ENCODE results near the gene CYP2A7. TPM values are rescaled to one million over a fixed set of nuclear protein-coding genes. Genes with fewer than 3 reads are reported as not detected.
"Not testable (repeated sequence)": the region's sequence is repeated elsewhere in the genome, so short reads cannot be mapped to it uniquely, and the experiment has no call there.

The CYP2A7 gene
- total and polyA plus RNA-seq, 9 of the 15 experiments (the other 6 are each of a cell fraction or from before 2014, with no cell fraction given): 0.22 TPM; not detected in 8

GRCh38 chr19:40827386-40828247 is 54.4 kb downstream of the CYP2A7 start (continued):
- TF ChIP-seq RCOR1 (IDR thresholded peaks at IDR 0.05; ENCODE audit: borderline replicate concordance in 1 of 2, low read depth in 2 of 2, low read length in 2 of 2): peak; percentile 15 to 91; a peak in 3 of 4 replicates
- TF ChIP-seq BCOR (IDR thresholded peaks at IDR 0.05): peak; percentile 99
- TF ChIP-seq CHD4 (IDR thresholded peaks at IDR 0.05; ENCODE audit: insufficient read depth, insufficient replicate concordance, low read depth, low read length, poor library complexity, severe bottlenecking): peak; percentile 38
- peak; percentile 91 for TF ChIP-seq SMARCA5 (IDR thresholded peaks at IDR 0.05)

GRCh38 chr19:40826699-40827385 is 55.2 kb downstream of the CYP2A7 start:
- POLR2A ChIA-PET; intact Hi-C loops (cut with micrococcal nuclease); H3K9me3 ChIP-seq (replicated peaks; ENCODE audit: control insufficient read depth, insufficient read depth, low read depth, low read length); in situ Hi-C loops (cut with MboI); CTCF ChIA-PET (ENCODE audit: low intra/inter-chr PET ratio); H3K4me3 ChIP-seq; H3K27me3 ChIP-seq (ENCODE audit: control insufficient read depth in 2 of 2, insufficient read depth in 2 of 2, low read length in 2 of 2); FAIRE-seq; H3K79me2 ChIP-seq (ENCODE audit: control insufficient read depth, insufficient read depth, low read length); H4K20me1 ChIP-seq (replicated peaks; ENCODE audit: control insufficient read depth, insufficient read depth, low read length); H3K36me3 ChIP-seq (ENCODE audit: control insufficient read depth, insufficient read depth, low read length); H3K9me1 ChIP-seq (ENCODE audit: control insufficient read depth, insufficient read depth, low read length): not testable (repeated sequence)
- 54% methylated on average over 29 of the region's 29 CpGs for WGBS (ENCODE audit: insufficient coverage, low coverage, missing lambda C conversion rate)
- DNase-seq (ENCODE audit: extremely low read depth in 1 of 4, low spot score in 3 of 4) (peak in 1 of 4 experiments; percentile 72), ATAC-seq (peak; percentile 67)
- H3K9ac ChIP-seq (ENCODE audit: insufficient read depth in 1 of 2, low read depth in 2 of 2, low read length in 2 of 2): peak overlapping the region in 1 of 2 experiments; percentile 56; a peak in 2 of 4 replicates
- peak overlapping the region; percentile 82 for H2AFZ ChIP-seq (ENCODE audit: low read depth, low read length)
- H3K27ac ChIP-seq (ENCODE audit: extremely low read depth, low read depth, low read length): peak overlapping the region; percentile 47; the same call in 1 of the 3 replicates
- peak overlapping the region; percentile 73 for H3K4me2 ChIP-seq (ENCODE audit: insufficient read depth, low read length)
- H3K4me1 ChIP-seq (replicated peaks in 1 of 2; ENCODE audit: control insufficient read depth in 2 of 2, insufficient read depth in 2 of 2, low read length in 2 of 2): peaks cover 42 to 48% of the 10 kb centered on the region in 2 experiments
- TSS peak; percentile 64 for BruUV-seq (replicated peaks)
- TF ChIP-seq SMARCA5 (IDR thresholded peaks at IDR 0.05): 0 out of 2 replicates have a peak, but pooled peaks have one; percentile 31
- peak; percentile 89; the same call in 1 of the 2 replicates for TF ChIP-seq THRAP3 (IDR thresholded peaks at IDR 0.05; ENCODE audit: borderline replicate concordance)
- 0 out of 2 replicates have a peak, but pooled peaks have one; percentile 30 for TF ChIP-seq LARP7 (IDR thresholded peaks at IDR 0.05)
- TF ChIP-seq DPF2 (IDR thresholded peaks at IDR 0.05): 0 out of 2 replicates have a peak, but pooled peaks have one; percentile 14
- TF ChIP-seq CBFA2T3 (IDR thresholded peaks at IDR 0.05): peak; percentile 40
- peak; percentile 21; the same call in 1 of the 2 replicates for TF ChIP-seq ZBTB2 (IDR thresholded peaks at IDR 0.05)
- 0 out of 2 replicates have a peak, but pooled peaks have one; percentile 26 for TF ChIP-seq NKRF (IDR thresholded peaks at IDR 0.05; ENCODE audit: borderline replicate concordance)
- peak; percentile 34; the same call in 1 of the 2 replicates for TF ChIP-seq NFE2 (IDR thresholded peaks at IDR 0.05; ENCODE audit: low read depth)
- TF ChIP-seq MAFG (tag; conservative IDR thresholded peaks at IDR 0.05): peak; percentile 27; the same call in 1 of the 2 replicates
